Hepatocyte (in vitro differentiated cells): ENCODE data around the gene MLLT6. TPM values are rescaled to one million over a fixed set of nuclear protein-coding genes. Genes with fewer than 3 reads are reported as not detected.

Source experiments
- DNase-seq: peaks from one replicate; pipeline ENCODE4 v3.0.0-alpha.2; 2016; ENCODE audit warnings: low spot score
- H2AFZ ChIP-seq: fragments of 200-600 bp; sonication (generic); 2 replicates; pipeline ENCODE4 v1.6.0; 2016; ENCODE audit warnings: antibody characterized with exemption, mild to moderate bottlenecking
- H3K27ac ChIP-seq: fragments of 200-600 bp; sonication (generic); 2 replicates; pipeline ENCODE4 v1.5.1; 2016; ENCODE audit warnings: mild to moderate bottlenecking
- H3K27me3 ChIP-seq: fragments of 200-600 bp; sonication (generic); 2 replicates; pipeline ENCODE4 v1.6.1; 2016
- H3K36me3 ChIP-seq: fragments of 200-600 bp; sonication (generic); replicated peaks from 2 replicates; pipeline ENCODE4 v1.5.1; 2016; ENCODE audit warnings: low read depth; ENCODE audit not compliant: insufficient read depth
- H3K4me1 ChIP-seq: fragments of 200-600 bp; sonication (generic); 2 replicates; pipeline ENCODE4 v1.5.1; 2016; ENCODE audit warnings: mild to moderate bottlenecking, moderate library complexity; ENCODE audit not compliant: insufficient read depth
- H3K4me2 ChIP-seq: fragments of 200-600 bp; sonication (generic); 2 replicates; pipeline ENCODE4 v1.6.0; 2016
- H3K4me3 ChIP-seq: fragments of 200-600 bp; sonication (generic); 2 replicates; pipeline ENCODE4 v1.5.1; 2016; ENCODE audit warnings: mild to moderate bottlenecking
- H3K79me2 ChIP-seq: fragments of 200-600 bp; sonication (generic); 2 replicates; pipeline ENCODE4 v1.6.0; 2017; ENCODE audit warnings: mild to moderate bottlenecking
- H3K9me2 ChIP-seq: fragments of 200-600 bp; sonication (generic); replicated peaks from 2 replicates; pipeline ENCODE4 v1.6.0; 2017; ENCODE audit warnings: mild to moderate bottlenecking; ENCODE audit not compliant: insufficient read depth
- H3K9me3 ChIP-seq: fragments of 200-600 bp; sonication (generic); 2 replicates; pipeline ENCODE4 v1.5.1; 2016; ENCODE audit warnings: low read depth, mild to moderate bottlenecking
- H4K20me1 ChIP-seq: fragments of 200-600 bp; sonication (generic); 2 replicates; pipeline ENCODE4 v1.6.0; 2016; ENCODE audit warnings: mild to moderate bottlenecking; ENCODE audit not compliant: insufficient read depth, poor library complexity, severe bottlenecking
- CTCF ChIP-seq: fragments of 200-600 bp; sonication (generic); IDR thresholded peaks from 2 replicates; pipeline ENCODE4 v1.5.1; 2016; ENCODE audit warnings: antibody characterized with exemption, mild to moderate bottlenecking; ENCODE audit not compliant: poor library complexity
- EZH2 ChIP-seq: fragments of 200-600 bp; sonication (generic); IDR thresholded peaks from 2 replicates; pipeline ENCODE4 v1.6.1; 2016; ENCODE audit warnings: antibody characterized with exemption, mild to moderate bottlenecking, borderline replicate concordance
- EZH2phosphoT487 ChIP-seq: fragments of 200-600 bp; sonication (generic); IDR thresholded peaks from one replicate; pipeline ENCODE4 v1.6.1; 2018; ENCODE audit warnings: antibody characterized with exemption, mild to moderate bottlenecking, low read depth, moderate library complexity; ENCODE audit not compliant: unreplicated experiment, severe bottlenecking
- WGBS: methylation state at CpG from one replicate; pipeline ENCODE4 v1.1.6; 2016; ENCODE audit warnings: low lambda C conversion rate; ENCODE audit errors: missing lambda C conversion rate; 5-methylcytosine and 5-hydroxymethylcytosine counted together
- polyA plus RNA-seq: library from polyadenylated mRNA; unstranded; fragments of >200 nt; fragmentation: Nextera tagmentation; extraction: Ambion mirVana; gene quantifications from 2 replicates; pipeline ENCODE4 v1.2.1, GENCODE V29; 2016
- total RNA-seq: library from RNA; depleted of rRNA; stranded (reverse); fragments of >200 nt; gene quantifications from 2 replicates; pipeline ENCODE4 v1.2.3, GENCODE V29; 2014

The MLLT6 gene
- total and polyA plus RNA-seq, 2 experiments from 2014 or later = 10.6 to 27.5 TPM

GRCh38 chr17:38658741-38659345 is 46.2 kb upstream of the MLLT6 start:
- H3K27ac ChIP-seq = no peak overlapping the region
- 85% methylated on average over 11 of the region's 13 CpGs for WGBS
- H3K27me3 ChIP-seq = peaks cover 8% of the 10 kb centered on the region
- TF ChIP-seq EZH2 = no peak
- TF ChIP-seq CTCF = no peak
- no peak for TF ChIP-seq EZH2phosphoT487
- no peaks in the 10 kb centered on the region for H4K20me1 ChIP-seq
- H3K4me3 ChIP-seq = no peak overlapping the region
- H2AFZ ChIP-seq = no peak overlapping the region
- H3K9me3 ChIP-seq = no peaks in the 10 kb centered on the region
- no peaks in the 10 kb centered on the region for H3K4me1 ChIP-seq
- no peak overlapping the region for H3K4me2 ChIP-seq
- H3K79me2 ChIP-seq = no peaks in the 10 kb centered on the region
- H3K9me2 ChIP-seq = no peaks in the 10 kb centered on the region
- DNase-seq = no peak
- H3K36me3 ChIP-seq = no peaks in the 10 kb centered on the region

DNA sequence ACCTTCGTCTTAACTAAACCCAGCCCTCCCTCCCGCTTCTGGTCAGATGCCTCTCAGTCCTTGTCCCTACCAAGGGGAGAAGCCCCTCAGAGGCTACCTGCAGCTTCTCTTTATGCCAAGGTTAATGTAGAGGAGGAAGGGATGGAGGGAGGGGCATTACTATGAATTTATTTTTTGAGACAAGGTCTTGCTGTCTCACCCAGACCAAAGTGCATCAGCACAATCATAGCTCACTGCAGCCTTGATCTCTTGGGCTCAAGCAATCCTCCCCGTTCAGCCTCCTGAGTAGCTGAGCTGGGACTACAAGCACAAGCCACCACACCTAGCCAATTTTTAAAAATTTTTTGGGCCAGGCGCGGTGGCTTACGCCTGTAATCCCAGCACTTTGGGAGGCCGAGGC is 45.7 kb upstream of the MLLT6 start:
- Histone ChIP-seq H4K20me1 (no peaks in the 10 kb centered on the region), H3K4me1 (no peaks in the 10 kb centered on the region), H3K27ac (no peak overlapping the region), H3K9me3 (no peaks in the 10 kb centered on the region), H3K4me2 (no peak overlapping the region), H3K4me3 (no peak overlapping the region), H3K27me3 (peaks cover 2% of the 10 kb centered on the region), H3K9me2 (no peaks in the 10 kb centered on the region), H3K79me2 (no peaks in the 10 kb centered on the region), H3K36me3 (no peaks in the 10 kb centered on the region), H2AFZ (no peak overlapping the region)
- no peak for TF ChIP-seq EZH2
- no peak for TF ChIP-seq CTCF
- TF ChIP-seq EZH2phosphoT487 = no peak
- no peak for DNase-seq
- 89% methylated on average over 7 of the region's 7 CpGs for WGBS

GRCh38 chr17:38660097-38661025 is 44.7 kb upstream of the MLLT6 start:
- TF ChIP-seq CTCF (no peak), EZH2 (no peak), EZH2phosphoT487 (no peak)
- Histone ChIP-seq H3K79me2 (no peaks in the 10 kb centered on the region), H2AFZ (no peak overlapping the region), H3K4me2 (no peak overlapping the region), H3K9me3 (no peaks in the 10 kb centered on the region), H3K9me2 (no peaks in the 10 kb centered on the region), H4K20me1 (no peaks in the 10 kb centered on the region), H3K36me3 (no peaks in the 10 kb centered on the region), H3K27me3 (no peaks in the 10 kb centered on the region), H3K27ac (no peak overlapping the region), H3K4me3 (no peak overlapping the region), H3K4me1 (no peaks in the 10 kb centered on the region)
- DNase-seq = no peak
- WGBS = 74% methylated on average over 16 of the region's 16 CpGs
